Caco-2 (cell line): ENCODE results near the gene PADI4. TPM values are rescaled to one million over a fixed set of nuclear protein-coding genes. Genes with fewer than 3 reads are reported as not detected.

Experiments
- BruUV-seq: library from RNA; stranded (reverse); fragments of 400-500 nt; replicated peaks from 2 replicates; lab custom pipeline; 2021; lab: Mats Ljungman, UMichigan
- CTCF ChIA-PET: fragments of 300-600 bp; sonication (Branson Sonifier 250); formaldehyde crosslinking; loops from one replicate; lab custom pipeline; 2022; ENCODE audit warnings: antibody characterized with exemption; lab: Charles Lee
- POLR2A ChIA-PET: fragments of 300-600 bp; sonication (Branson Sonifier 250); formaldehyde crosslinking; loops from one replicate; lab custom pipeline; 2022; ENCODE audit warnings: antibody characterized with exemption; lab: Charles Lee
- DNase-seq, 2 experiments: peaks; one replicate each; pipeline versions ENCODE4 v3.0.0 to v3.0.0-alpha.2; 2020 to 2022
- H3K27me3 ChIP-seq: replicated peaks from 2 replicates; pipeline ENCODE4 v1.6.0; 2011; ENCODE audit warnings: low read length; ENCODE audit not compliant: control insufficient read depth, insufficient read depth
- H3K36me3 ChIP-seq: 2 replicates; pipeline ENCODE4 v1.5.1; 2011; ENCODE audit warnings: low read length; ENCODE audit not compliant: control insufficient read depth, insufficient read depth
- H3K4me1 ChIP-seq: fragments of 250-450 bp; sonication (Bioruptor Pico); 2 replicates; pipeline ENCODE4 v1.5.1; 2020; ENCODE audit warnings: mild to moderate bottlenecking
- H3K4me3 ChIP-seq: 2 replicates; pipeline ENCODE4 v1.5.1; 2011; ENCODE audit warnings: low read depth, mild to moderate bottlenecking, control low read depth, low read length
- H3K9me3 ChIP-seq: fragments of 250-450 bp; sonication (Bioruptor Pico); 2 replicates; pipeline ENCODE4 v1.5.1; 2020; ENCODE audit warnings: mild to moderate bottlenecking, moderate library complexity
- H3K27ac Mint-ChIP-seq: one replicate; pipeline ENCODE4 v1.8.0; 2022; ENCODE audit warnings: mixed read lengths; ENCODE audit not compliant: unreplicated experiment
- H3K27me3 Mint-ChIP-seq: one replicate; pipeline ENCODE4 v1.8.0; 2022; ENCODE audit warnings: mixed read lengths; ENCODE audit not compliant: insufficient read depth, unreplicated experiment
- H3K36me3 Mint-ChIP-seq: one replicate; pipeline ENCODE4 v1.8.0; 2022; ENCODE audit warnings: mild to moderate bottlenecking, mixed read lengths; ENCODE audit not compliant: insufficient read depth, unreplicated experiment
- H3K4me1 Mint-ChIP-seq: one replicate; pipeline ENCODE4 v1.8.0; 2022; ENCODE audit warnings: low read depth, mixed read lengths; ENCODE audit not compliant: unreplicated experiment
- H3K4me3 Mint-ChIP-seq: one replicate; pipeline ENCODE4 v1.8.0; 2022; ENCODE audit warnings: mild to moderate bottlenecking, moderate library complexity, mixed read lengths; ENCODE audit not compliant: unreplicated experiment
- H3K9me3 Mint-ChIP-seq: one replicate; pipeline ENCODE4 v1.8.0; 2022; ENCODE audit warnings: mixed read lengths; ENCODE audit not compliant: unreplicated experiment
- CTCF ChIP-seq, 2 experiments: fragments of 200-600 bp in 1 of 2; IDR thresholded peaks; 1 replicate in 1 of 2; 2 replicates in 1 of 2; pipeline versions ENCODE4 v1.5.1 to v1.8.0; 2011 to 2022; ENCODE audit warnings: antibody characterized with exemption in 1 of 2, control low read depth in 1 of 2, inconsistent platforms in 1 of 2, low read depth in 1 of 2, low read length in 1 of 2, mild to moderate bottlenecking in 1 of 2, moderate library complexity in 1 of 2; ENCODE audit not compliant: insufficient read depth in 1 of 2, severe bottlenecking in 1 of 2, unreplicated experiment in 1 of 2
- intact Hi-C: fragments of 100-400 bp; cut with micrococcal nuclease; formaldehyde crosslinking; loops from one replicate; pipeline ENCODE4 v1.10.0; 2022; ENCODE audit not compliant: unreplicated experiment
- total RNA-seq: library from RNA; stranded (reverse); gene quantifications from 2 replicates; pipeline ENCODE4 v1.2.3, GENCODE V29; 2022

Gene PADI4
- total RNA-seq, 1 experiment from 2014 or later: not detected

- CTCF ChIA-PET: no interaction called here
- intact Hi-C loops: no loop called here
- Histone ChIP-seq H3K4me1 (no peaks in the 10 kb centered on the region), H3K36me3 (no peaks in the 10 kb centered on the region), H3K9me3 (no peaks in the 10 kb centered on the region), H3K27me3 (no peaks in the 10 kb centered on the region), H3K4me3 (no peak overlapping the region)
- H3K4me1 Mint-ChIP-seq: no peaks in the 10 kb centered on the region
- no peak overlapping the region for H3K4me3 Mint-ChIP-seq
- no peak overlapping the region for H3K27ac Mint-ChIP-seq
- no peaks in the 10 kb centered on the region for H3K36me3 Mint-ChIP-seq
- no peak for DNase-seq
- peaks cover 9% of the 10 kb centered on the region for H3K9me3 Mint-ChIP-seq
- BruUV-seq: no TSS peak
- POLR2A ChIA-PET: no interaction called here
- peaks cover 6% of the 10 kb centered on the region for H3K27me3 Mint-ChIP-seq
- TF ChIP-seq CTCF (IDR thresholded peaks at IDR 0.05; ENCODE audit: insufficient read depth in 1 of 2, low read depth in 1 of 2, low read length in 1 of 2, severe bottlenecking in 1 of 2, unreplicated experiment in 1 of 2): no peak
Observed at GRCh38 chr1:17295292-17295691, 12.7 kb upstream of the PADI4 start.

DNA sequence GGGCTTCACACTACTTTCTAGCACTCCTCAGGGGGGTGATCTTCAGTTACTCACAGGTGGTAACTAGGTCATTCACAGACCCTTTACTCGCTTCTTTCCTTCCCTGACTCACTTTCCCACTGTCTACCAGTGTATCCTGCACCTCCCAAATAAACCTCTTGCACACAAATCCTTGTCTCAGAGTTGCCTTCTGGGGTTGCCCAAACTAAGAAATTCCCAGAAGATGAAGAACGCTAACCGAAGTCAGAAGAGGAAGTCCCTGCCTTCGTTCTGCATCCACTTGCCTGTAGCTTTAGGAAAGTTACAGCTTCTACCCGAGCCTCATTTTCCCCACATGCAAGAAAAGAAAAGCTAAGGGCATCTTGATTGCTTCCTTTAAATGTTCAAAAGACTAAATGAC lies 11.9 kb upstream of the PADI4 start:
- Histone ChIP-seq H3K36me3 (no peaks in the 10 kb centered on the region), H3K27me3 (no peaks in the 10 kb centered on the region), H3K4me1 (no peaks in the 10 kb centered on the region), H3K4me3 (no peak overlapping the region), H3K9me3 (no peaks in the 10 kb centered on the region; the same call in 1 of the 2 replicates)
- ChIA-PET POLR2A (no interaction called here), CTCF (no interaction called here)
- no peaks in the 10 kb centered on the region for H3K36me3 Mint-ChIP-seq
- no TSS peak for BruUV-seq
- TF ChIP-seq CTCF (IDR thresholded peaks at IDR 0.05; ENCODE audit: insufficient read depth in 1 of 2, low read depth in 1 of 2, low read length in 1 of 2, severe bottlenecking in 1 of 2, unreplicated experiment in 1 of 2): no peak
- DNase-seq: no peak
- peaks cover 6% of the 10 kb centered on the region for H3K27me3 Mint-ChIP-seq
- intact Hi-C loops: no loop called here
- H3K9me3 Mint-ChIP-seq: peaks cover 9% of the 10 kb centered on the region
- no peak overlapping the region for H3K4me3 Mint-ChIP-seq
- no peaks in the 10 kb centered on the region for H3K4me1 Mint-ChIP-seq
- no peak overlapping the region for H3K27ac Mint-ChIP-seq

GRCh38 chr1:17297991-17298390 lies 10.0 kb upstream of the PADI4 start:
- H3K36me3 Mint-ChIP-seq: no peaks in the 10 kb centered on the region
- Histone ChIP-seq H3K9me3 (no peaks in the 10 kb centered on the region; the same call in 1 of the 2 replicates), H3K4me1 (no peaks in the 10 kb centered on the region), H3K4me3 (no peak overlapping the region), H3K36me3 (no peaks in the 10 kb centered on the region), H3K27me3 (no peaks in the 10 kb centered on the region)
- ChIA-PET CTCF (no interaction called here), POLR2A (no interaction called here)
- H3K27me3 Mint-ChIP-seq: peaks cover 6% of the 10 kb centered on the region
- peaks cover 20% of the 10 kb centered on the region for H3K9me3 Mint-ChIP-seq
- no peak for TF ChIP-seq CTCF (IDR thresholded peaks at IDR 0.05; ENCODE audit: insufficient read depth in 1 of 2, low read depth in 1 of 2, low read length in 1 of 2, severe bottlenecking in 1 of 2, unreplicated experiment in 1 of 2)
- no peak overlapping the region for H3K27ac Mint-ChIP-seq
- intact Hi-C loops: no loop called here
- DNase-seq: no peak
- H3K4me1 Mint-ChIP-seq: no peaks in the 10 kb centered on the region
- no peak overlapping the region for H3K4me3 Mint-ChIP-seq
- no TSS peak for BruUV-seq
